Smooth muscle cell (in vitro differentiated cells): Measurements from ENCODE around the gene MAK. TPM values are rescaled to one million over a fixed set of nuclear protein-coding genes. Genes with fewer than 3 reads are reported as not detected.
A peak's percentile ranks its signal among the peaks of the same experiment; 100 is the strongest.
"Not testable (repeated sequence)": the region's sequence is repeated elsewhere in the genome, so short reads cannot be mapped to it uniquely, and the experiment has no call there.

Source experiments
- DNase-seq: peaks from one replicate; lab custom pipeline; 2025; ENCODE audit not compliant: unreplicated experiment; lab: John Stamatoyannopoulos, UW
- H2AFZ ChIP-seq: fragments of 200-600 bp; sonication (generic); 2 replicates; pipeline ENCODE4 v1.6.0; 2016; ENCODE audit warnings: antibody characterized with exemption, low read depth, mild to moderate bottlenecking
- H3F3A ChIP-seq: fragments of 200-600 bp; sonication (generic); 2 replicates; pipeline ENCODE4 v1.6.0; 2017; ENCODE audit warnings: antibody characterized with exemption, low read depth
- H3K27ac ChIP-seq: fragments of 200-600 bp; sonication (generic); 2 replicates; pipeline ENCODE4 v1.5.1; 2016; ENCODE audit warnings: low read depth, mild to moderate bottlenecking
- H3K27me3 ChIP-seq: fragments of 200-600 bp; sonication (generic); 2 replicates; pipeline ENCODE4 v1.6.1; 2016; ENCODE audit warnings: low read depth, mild to moderate bottlenecking
- H3K36me3 ChIP-seq: fragments of 200-600 bp; sonication (generic); 2 replicates; pipeline ENCODE4 v1.5.1; 2016; ENCODE audit warnings: low read depth
- H3K4me1 ChIP-seq: fragments of 200-600 bp; sonication (generic); 2 replicates; pipeline ENCODE4 v1.5.1; 2016; ENCODE audit warnings: low read depth
- H3K4me2 ChIP-seq: fragments of 200-600 bp; sonication (generic); 2 replicates; pipeline ENCODE4 v1.6.0; 2016; ENCODE audit warnings: mild to moderate bottlenecking
- H3K4me3 ChIP-seq: fragments of 200-600 bp; sonication (generic); 2 replicates; pipeline ENCODE4 v1.5.1; 2016; ENCODE audit warnings: mild to moderate bottlenecking
- H3K79me2 ChIP-seq: fragments of 200-600 bp; sonication (generic); 2 replicates; pipeline ENCODE4 v1.6.0; 2016; ENCODE audit warnings: low read depth, mild to moderate bottlenecking
- H3K9ac ChIP-seq: fragments of 200-600 bp; sonication (generic); 2 replicates; pipeline ENCODE4 v1.6.0; 2016; ENCODE audit warnings: low read depth
- H3K9me3 ChIP-seq: fragments of 200-600 bp; sonication (generic); replicated peaks from 2 replicates; pipeline ENCODE4 v1.5.1; 2016; ENCODE audit warnings: low read depth
- H4K20me1 ChIP-seq: fragments of 200-600 bp; sonication (generic); 2 replicates; pipeline ENCODE4 v1.6.0; 2016; ENCODE audit warnings: low read depth
- CTCF ChIP-seq: fragments of 200-600 bp; sonication (generic); IDR thresholded peaks from 2 replicates; pipeline ENCODE4 v1.5.1; 2017; ENCODE audit warnings: borderline replicate concordance, mild to moderate bottlenecking, antibody characterized with exemption; ENCODE audit not compliant: insufficient read depth, poor library complexity, severe bottlenecking
- WGBS: methylation state at CpG from one replicate; pipeline ENCODE4 v1.1.7; 2016; ENCODE audit warnings: low lambda C conversion rate; 5-methylcytosine and 5-hydroxymethylcytosine counted together
- polyA plus RNA-seq: library from polyadenylated mRNA; unstranded; fragments of >200 nt; fragmentation: Nextera tagmentation; extraction: Ambion mirVana; gene quantifications from 2 replicates; pipeline ENCODE4 v1.2.1, GENCODE V29; 2016
- total RNA-seq: library from RNA; depleted of rRNA; stranded (reverse); fragments of >200 nt; gene quantifications from 2 replicates; pipeline ENCODE4 v1.2.3, GENCODE V29; 2014

MAK gene
- total RNA-seq (not detected in 2 replicates), polyA plus RNA-seq (0.07 and 0.14 TPM in 2 replicates)

GRCh38 chr6:10837995-10838793, at the start of gene MAK:
TSS of gene MAK (minus strand) at chr6:10838539. CDS start at chr6:10830648, 7,891 bp downstream.
- Histone ChIP-seq H3K9ac (peak within 1 kb of the TSS; percentile 94), H3K9me3 (no peaks in the 10 kb centered on the region), H3K27me3 (peaks cover 42% of the 10 kb centered on the region), H2AFZ (peak within 1 kb of the TSS; percentile 77), H3K27ac (peak within 1 kb of the TSS; percentile 57), H4K20me1 (no peaks in the 10 kb centered on the region), H3K79me2 (no peaks in the 10 kb centered on the region), H3F3A (no peaks in the 10 kb centered on the region), H3K4me2 (peak within 1 kb of the TSS; percentile 99), H3K4me3 (peak within 1 kb of the TSS; percentile 74), H3K36me3 (no peaks in the 10 kb centered on the region), H3K4me1 (peaks cover 14% of the 10 kb centered on the region)
- WGBS = under 1% methylated on average over 42 of the region's 53 CpGs
- no peak for TF ChIP-seq CTCF
- DNase-seq = peak; percentile 88

GRCh38 chr6:10886691-10887502, 48.6 kb upstream of the MAK start, which contains the start of gene SYCP2L:
TSS of gene SYCP2L (plus strand) at chr6:10887052. CDS start at chr6:10887127, 75 bp downstream.
- peaks cover 46% of the 10 kb centered on the region for H3K27me3 ChIP-seq
- H3K4me1 ChIP-seq = peaks cover 9% of the 10 kb centered on the region
- H3K4me3 ChIP-seq = peak within 1 kb of the TSS; percentile 62
- H3F3A ChIP-seq = no peaks in the 10 kb centered on the region
- H3K27ac ChIP-seq = no peak within 1 kb of the TSS
- peak within 1 kb of the TSS; percentile 94 for H3K4me2 ChIP-seq
- TF ChIP-seq CTCF = peak; percentile 46
- H3K9me3 ChIP-seq = no peaks in the 10 kb centered on the region
- under 1% methylated on average over 54 of the region's 58 CpGs for WGBS
- H3K79me2 ChIP-seq = no peaks in the 10 kb centered on the region
- peak within 1 kb of the TSS; percentile 50 for H3K9ac ChIP-seq
- no peaks in the 10 kb centered on the region for H4K20me1 ChIP-seq
- H2AFZ ChIP-seq = peak within 1 kb of the TSS; percentile 96
- DNase-seq = peak; percentile 7
- H3K36me3 ChIP-seq = no peaks in the 10 kb centered on the region

- Histone ChIP-seq H3K4me1 (peaks cover 13% of the 10 kb centered on the region), H3K4me2 (peak overlapping the region; percentile 94), H2AFZ (peak overlapping the region; percentile 96), H3K4me3 (peak overlapping the region; percentile 62), H3K27me3 (peaks cover 52% of the 10 kb centered on the region)
- H3K36me3 ChIP-seq, H4K20me1 ChIP-seq, DNase-seq, H3K9me3 ChIP-seq, H3K9ac ChIP-seq, H3K79me2 ChIP-seq, H3F3A ChIP-seq, H3K27ac ChIP-seq: not testable (repeated sequence)
- 17% methylated on average over 10 of the region's 11 CpGs for WGBS
Measured at GRCh38 chr6:10886365-10886690, 48.0 kb upstream of the MAK start.

GRCh38 chr6:10884245-10884972, 46.1 kb upstream of the MAK start:
- no peak for TF ChIP-seq CTCF
- Histone ChIP-seq H4K20me1 (no peaks in the 10 kb centered on the region), H3K4me1 (peaks cover 13% of the 10 kb centered on the region), H3K9ac (no peak overlapping the region), H3F3A (no peaks in the 10 kb centered on the region), H3K79me2 (no peaks in the 10 kb centered on the region), H3K4me2 (no peak overlapping the region), H3K4me3 (no peak overlapping the region), H3K36me3 (no peaks in the 10 kb centered on the region), H2AFZ (no peak overlapping the region), H3K9me3 (no peaks in the 10 kb centered on the region), H3K27ac (no peak overlapping the region), H3K27me3 (peaks cover 71% of the 10 kb centered on the region)
- DNase-seq = no peak
- WGBS = 25% methylated on average over 22 of the region's 24 CpGs
